Fibroblast of lung (primary cell): ENCODE results near the gene ARPP21.

Source experiments
- CTCF ChIP-seq, 2 donors: IDR thresholded peaks in 1 of 2; conservative IDR thresholded peaks in 1 of 2; 1 replicate in 1 of 2; 2 replicates in 1 of 2; pipeline ENCODE4 v1.5.1; 2011 to 2012; ENCODE audit warnings: low read length in 2 of 2, control low read depth in 1 of 2, inconsistent platforms in 1 of 2, low read depth in 1 of 2, mild to moderate bottlenecking in 1 of 2
- EZH2 ChIP-seq: IDR thresholded peaks from 2 replicates; pipeline ENCODE4 v1.5.1; 2012; ENCODE audit warnings: low read length, control low read depth, mild to moderate bottlenecking; ENCODE audit errors: missing control alignments

- TF ChIP-seq CTCF (conservative IDR thresholded peaks at IDR 0.05 in 1 of 2, IDR thresholded peaks at IDR 0.05 in 1 of 2; ENCODE audit: low read depth in 1 of 2, low read length in 2 of 2) (no peak), EZH2 (no peak)
Observed at GRCh38 chr3:35663471-35663870, 24.1 kb downstream of the ARPP21 start.
